HL-60/S4 (cell line): ENCODE data around the gene GAL3ST1.
"Not testable (repeated sequence)": the region's sequence is repeated elsewhere in the genome, so short reads cannot be mapped to it uniquely, and the experiment has no call there.

ENCODE experiments used
- in situ Hi-C: fragments of 300-500 bp; cut with MboI; formaldehyde crosslinking; loops from 2 replicates; pipeline ENCODE4 v1.14.3; 2022; ENCODE audit warnings: low sequenced_read_pairs

Gene GAL3ST1

DNA sequence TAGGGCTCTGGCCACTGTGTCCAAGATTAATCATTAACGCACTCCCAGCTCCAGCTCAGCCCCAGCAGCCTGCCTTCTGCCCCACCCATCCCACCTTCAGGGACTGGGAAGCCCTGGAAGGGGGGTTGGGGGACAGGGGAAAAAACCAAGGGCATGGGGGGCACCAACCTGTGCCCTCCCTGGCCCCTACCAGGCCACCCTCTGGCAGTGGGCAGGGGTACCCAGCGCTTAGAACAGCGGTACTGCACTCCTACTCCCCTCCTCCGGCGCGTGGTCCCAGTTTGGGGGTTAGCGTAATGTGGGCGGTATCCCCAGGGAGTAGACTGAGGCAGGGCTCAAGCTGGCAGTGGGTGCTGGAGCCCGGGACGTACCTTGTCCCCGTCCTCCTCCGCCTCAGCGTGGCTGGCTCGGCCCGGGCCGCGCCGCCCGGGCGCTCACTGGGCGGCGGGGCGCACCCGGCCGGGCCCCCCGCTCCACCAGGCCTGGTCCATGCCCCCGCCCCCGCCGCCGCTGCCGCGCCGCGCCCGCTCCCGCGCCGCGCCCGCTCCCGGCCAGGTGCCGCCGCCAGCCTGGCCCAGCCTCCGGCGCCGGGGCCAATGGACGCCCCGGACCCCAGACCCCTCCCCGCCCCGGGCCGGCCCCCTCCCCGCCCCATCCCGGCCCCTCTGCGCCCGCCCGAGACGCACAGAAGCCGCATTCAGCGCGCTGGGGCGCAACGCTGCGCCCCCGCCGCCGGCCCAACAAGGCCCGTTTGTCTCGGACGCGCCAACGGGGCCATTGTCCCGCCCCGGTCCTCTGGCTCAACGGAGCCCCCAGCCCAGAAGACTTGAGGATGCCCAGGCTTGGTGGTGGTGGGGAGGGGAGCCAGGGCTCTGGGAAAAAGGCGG lies at the start of gene GAL3ST1:
Gene GAL3ST1 (minus strand): TSS at position 571 of the 887 bp plus-strand sequence. CDS start 17,273 bp downstream, outside the sequence.
- in situ Hi-C loops, result no loop called here

- in situ Hi-C loops, result not testable (repeated sequence)
Measured at GRCh38 chr22:30619909-30620308, 45.4 kb upstream of the GAL3ST1 start.

- in situ Hi-C loops, result no loop called here
Measured at GRCh38 chr22:30617819-30618218, 43.4 kb upstream of the GAL3ST1 start.

- in situ Hi-C loops, result no loop called here
Measured at GRCh38 chr22:30615543-30615954, 41.1 kb upstream of the GAL3ST1 start.

- in situ Hi-C loops, result no loop called here
Measured at GRCh38 chr22:30614879-30615278, 40.4 kb upstream of the GAL3ST1 start.

DNA sequence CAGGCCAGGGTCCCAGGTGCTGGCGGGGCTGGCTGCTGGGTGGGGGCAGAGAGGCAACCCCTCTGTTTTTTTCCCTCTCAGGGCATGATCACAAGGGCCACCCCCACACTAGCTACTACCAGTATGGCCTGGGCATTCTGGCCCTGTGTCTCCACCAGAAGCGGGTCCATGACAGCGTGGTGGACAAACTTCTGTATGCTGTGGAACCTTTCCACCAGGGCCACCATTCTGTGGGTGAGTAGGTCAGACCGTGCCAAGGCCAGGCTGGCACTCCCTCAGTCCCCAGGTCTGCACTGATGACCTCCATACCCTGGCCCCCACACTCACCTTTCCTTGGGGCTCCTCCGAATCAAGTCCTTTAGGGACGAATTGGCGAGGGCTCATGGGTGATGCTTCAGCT lies 39.8 kb upstream of the GAL3ST1 start:
- in situ Hi-C loops, result no loop called here

- in situ Hi-C loops, result no loop called here
Measured at GRCh38 chr22:30612789-30613188, 38.3 kb upstream of the GAL3ST1 start.

DNA sequence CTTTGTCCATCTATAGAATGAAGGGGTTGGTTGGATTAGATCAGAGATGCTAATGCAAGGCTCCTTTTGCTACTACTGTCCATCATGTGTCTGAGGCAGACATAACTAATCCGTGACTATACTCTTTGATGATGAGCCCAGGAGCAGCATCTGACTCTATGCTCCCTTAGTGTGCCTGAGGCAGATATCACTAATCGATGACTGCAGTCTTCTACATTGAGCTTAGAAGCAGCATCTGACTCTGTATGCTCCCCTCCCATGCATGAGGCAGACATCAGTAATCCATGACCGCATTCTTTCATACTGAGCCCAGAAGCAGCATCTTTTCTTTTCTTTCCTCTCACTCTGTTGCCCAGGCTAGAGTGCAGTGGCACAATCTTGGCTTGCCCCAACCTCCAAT lies 36.7 kb upstream of the GAL3ST1 start:
- in situ Hi-C loops, result no loop called here

GRCh38 chr22:30610299-30610698 lies 35.8 kb upstream of the GAL3ST1 start:
- in situ Hi-C loops, result no loop called here

GRCh38 chr22:30609260-30610185 lies 35.1 kb upstream of the GAL3ST1 start:
- in situ Hi-C loops, result no loop called here

DNA sequence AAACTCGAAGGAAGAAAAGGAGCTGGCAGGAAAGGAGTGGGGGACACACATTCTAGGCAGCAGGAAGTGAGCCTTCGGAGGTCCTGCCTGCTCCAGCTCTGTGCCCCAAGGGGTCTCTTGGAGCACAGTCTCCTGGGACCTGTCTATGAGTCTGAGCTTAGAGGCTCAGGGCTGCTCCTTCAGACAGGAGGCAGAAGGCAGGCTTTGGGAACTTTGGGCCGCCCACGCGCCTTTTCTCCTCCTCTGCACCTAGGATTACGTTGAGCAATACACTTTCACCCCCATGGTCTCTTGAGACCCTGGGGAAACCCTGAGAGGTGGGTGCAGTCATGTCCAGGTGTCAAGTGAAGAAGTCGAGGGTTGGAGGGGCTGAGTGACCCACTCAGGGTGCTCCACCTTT lies 33.5 kb upstream of the GAL3ST1 start:
- in situ Hi-C loops, result no loop called here

GRCh38 chr22:30607300-30607930 lies 33.0 kb upstream of the GAL3ST1 start:
- in situ Hi-C loops, result no loop called here

- in situ Hi-C loops, result no loop called here
Measured at GRCh38 chr22:30606455-30607299, 32.2 kb upstream of the GAL3ST1 start, which contains the start of gene TCN2. Gene TCN2 (plus strand): TSS chr22:30607174. CDS start chr22:30607332, 158 bp downstream.

DNA sequence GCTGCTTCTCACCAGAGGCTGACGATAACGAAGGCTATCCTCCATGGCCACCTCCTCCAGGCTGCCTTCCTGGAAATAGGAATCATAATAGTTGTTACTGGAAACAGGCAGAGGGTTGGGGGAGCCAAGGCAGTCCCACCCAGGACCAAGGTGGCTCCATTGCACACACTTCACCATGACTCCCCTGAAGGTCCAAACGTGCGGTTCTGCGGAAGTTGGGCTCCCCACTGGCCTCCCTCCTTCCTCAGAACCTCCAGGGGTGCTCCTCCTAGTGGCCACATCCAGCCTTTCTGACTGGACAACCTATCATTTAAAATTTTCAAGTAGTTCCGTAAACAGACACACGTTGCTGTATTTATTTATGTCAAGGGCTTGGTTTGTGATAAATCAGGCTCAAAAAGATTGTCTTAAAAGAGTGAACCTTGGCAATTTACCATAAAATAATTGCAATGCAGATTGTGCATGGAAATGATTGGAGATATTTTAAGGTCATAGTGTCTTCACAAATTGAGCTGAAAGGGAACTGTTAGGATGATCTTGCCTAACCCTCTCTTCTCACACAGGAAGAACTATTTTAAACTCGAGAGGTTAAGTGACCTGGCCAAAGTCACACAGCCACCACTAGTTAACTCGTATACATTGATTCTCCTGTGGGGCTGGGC lies 31.1 kb upstream of the GAL3ST1 start:
- in situ Hi-C loops, result no loop called here

GRCh38 chr22:30604723-30605122 lies 30.3 kb upstream of the GAL3ST1 start:
- in situ Hi-C loops, result no loop called here

GRCh38 chr22:30603801-30604200 lies 29.3 kb upstream of the GAL3ST1 start:
- in situ Hi-C loops, result no loop called here

DNA sequence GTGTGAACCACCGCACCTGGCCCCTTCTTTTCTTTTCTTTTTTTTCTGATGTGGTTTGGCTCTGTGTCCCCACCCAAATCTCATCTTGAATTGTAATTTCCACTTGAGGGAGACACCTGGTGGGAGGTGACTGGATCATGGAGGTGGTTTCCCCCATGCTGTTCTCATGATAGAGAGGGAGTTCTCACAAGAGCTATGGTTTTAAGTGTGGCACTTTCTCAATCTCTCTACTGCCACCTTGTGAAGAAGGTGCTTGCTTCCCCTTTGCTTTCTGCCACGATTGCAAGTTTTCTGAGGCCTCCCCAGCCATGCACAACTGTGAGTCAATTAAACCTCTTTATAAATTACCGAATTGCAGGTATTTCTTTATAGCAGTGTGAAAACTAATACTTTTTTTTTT lies 27.6 kb upstream of the GAL3ST1 start:
- in situ Hi-C loops, result no loop called here

- in situ Hi-C loops, result no loop called here
Measured at GRCh38 chr22:30601464-30601863, 27.0 kb upstream of the GAL3ST1 start.

DNA sequence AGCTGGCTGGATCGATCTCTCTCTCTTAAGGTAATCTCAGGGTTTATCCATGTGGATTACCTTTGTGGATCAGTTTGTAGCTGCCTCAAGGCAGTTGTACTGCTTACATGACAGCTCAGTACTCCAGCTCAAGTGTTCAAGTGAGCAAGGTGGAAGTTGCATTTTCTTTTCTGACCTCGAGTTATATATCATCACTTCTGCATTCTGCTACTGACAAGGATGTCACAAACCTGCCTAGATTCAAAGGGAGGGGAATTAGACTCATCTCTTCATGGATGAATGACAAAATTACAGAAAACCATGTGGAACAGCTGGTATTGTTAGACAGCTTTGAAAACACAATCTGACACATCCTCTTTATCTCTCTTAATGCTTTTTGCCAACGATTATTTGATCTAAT lies 26.5 kb upstream of the GAL3ST1 start:
- in situ Hi-C loops, result no loop called here

- in situ Hi-C loops, result no loop called here
Measured at GRCh38 chr22:30598986-30599385, 24.5 kb upstream of the GAL3ST1 start.
